Upper lobe of right lung (tissue), 1 donor: ENCODE results near the gene ASPRV1. TPM values are rescaled to one million over a fixed set of nuclear protein-coding genes. Genes with fewer than 3 reads are reported as not detected.

Experiments used
- ATAC-seq: fragments of 200-7000 bp; cut with Tn5 transposase; one replicate; pipeline ENCODE4 v1.9.1; 2020; ENCODE audit warnings: mild to moderate bottlenecking, moderate library complexity
- DNase-seq: peaks from one replicate; pipeline ENCODE4 v3.0.0-alpha.2; 2020
- H3K27ac ChIP-seq: fragments of 200-600 bp; one replicate; pipeline ENCODE4 v1.8.0; 2022
- H3K27me3 ChIP-seq: fragments of 200-600 bp; one replicate; pipeline ENCODE4 v1.8.0; 2022; ENCODE audit warnings: mild to moderate bottlenecking
- H3K36me3 ChIP-seq: fragments of 200-600 bp; one replicate; pipeline ENCODE4 v1.8.0; 2022
- H3K4me1 ChIP-seq: fragments of 200-600 bp; one replicate; pipeline ENCODE4 v1.8.0; 2022
- H3K4me3 ChIP-seq: fragments of 200-600 bp; one replicate; pipeline ENCODE4 v1.8.0; 2022; ENCODE audit warnings: mild to moderate bottlenecking
- H3K9me3 ChIP-seq: fragments of 200-600 bp; one replicate; pipeline ENCODE4 v1.8.0; 2022
- intact Hi-C: fragments of 100-400 bp; cut with DNase I; formaldehyde crosslinking; loops from one replicate; pipeline ENCODE4 v1.11.0; 2022
- total RNA-seq: library from RNA; stranded (reverse); fragmentation: NEBNext Ultra II Directional; extraction: Animal tissue kit (Norgen Biotek cat#: 25700); gene quantifications from one replicate; pipeline ENCODE4 v1.2.1, GENCODE V29; 2021
- TF ChIP-seq, protein P1 (sequence below): fragments of 200-600 bp; IDR thresholded peaks from one replicate; pipeline ENCODE4 v1.8.0; 2022; ENCODE audit warnings: antibody characterized with exemption
- donor health status: DM: no; HTN: yes; CAD: no; lungs with severe emphysema.

Gene ASPRV1
- total RNA-seq, 1 donor from 2014 or later: 2.1 TPM

DNA sequence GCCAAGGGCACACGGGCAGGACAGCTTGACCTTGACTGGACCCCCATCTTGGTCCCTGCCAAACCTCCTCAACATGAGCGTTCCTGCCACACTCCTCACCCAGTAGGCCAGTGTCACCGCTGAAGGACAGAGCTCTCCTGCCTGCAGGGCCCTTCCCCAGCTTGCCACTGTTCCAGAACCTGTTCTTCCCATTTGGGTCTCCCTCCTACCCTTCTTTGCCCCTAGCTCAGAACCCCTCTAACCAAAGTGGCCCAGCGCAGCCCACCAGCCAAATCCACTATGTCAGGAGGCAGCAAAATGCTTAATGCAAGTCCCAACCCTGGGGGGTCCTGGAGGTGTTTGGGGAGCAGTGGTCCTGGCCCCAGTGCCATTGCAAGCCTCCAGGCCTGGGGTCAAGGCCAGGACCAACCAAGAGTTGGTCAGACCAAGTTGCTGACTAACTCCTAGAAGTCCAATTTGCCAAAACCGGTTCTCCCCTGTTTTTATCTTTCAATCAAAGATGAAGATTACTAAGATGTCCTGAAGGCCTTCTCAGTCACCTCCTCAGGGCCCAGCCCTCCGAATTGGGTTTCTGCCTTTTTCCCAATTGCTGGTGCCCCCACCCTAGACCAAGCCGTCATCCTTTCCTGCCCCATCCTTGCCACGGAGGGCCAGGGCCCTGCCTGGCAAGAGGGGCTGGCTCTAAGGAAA is 4.5 kb upstream of the ASPRV1 start:
- no peak for DNase-seq
- no peak overlapping the region for H3K4me3 ChIP-seq
- H3K9me3 ChIP-seq: no peaks in the 10 kb centered on the region
- no peak for ATAC-seq
- H3K36me3 ChIP-seq: no peaks in the 10 kb centered on the region
- no peaks in the 10 kb centered on the region for H3K4me1 ChIP-seq
- intact Hi-C loops: no loop called here
- H3K27ac ChIP-seq: no peak overlapping the region
- TF ChIP-seq, protein P1, sequence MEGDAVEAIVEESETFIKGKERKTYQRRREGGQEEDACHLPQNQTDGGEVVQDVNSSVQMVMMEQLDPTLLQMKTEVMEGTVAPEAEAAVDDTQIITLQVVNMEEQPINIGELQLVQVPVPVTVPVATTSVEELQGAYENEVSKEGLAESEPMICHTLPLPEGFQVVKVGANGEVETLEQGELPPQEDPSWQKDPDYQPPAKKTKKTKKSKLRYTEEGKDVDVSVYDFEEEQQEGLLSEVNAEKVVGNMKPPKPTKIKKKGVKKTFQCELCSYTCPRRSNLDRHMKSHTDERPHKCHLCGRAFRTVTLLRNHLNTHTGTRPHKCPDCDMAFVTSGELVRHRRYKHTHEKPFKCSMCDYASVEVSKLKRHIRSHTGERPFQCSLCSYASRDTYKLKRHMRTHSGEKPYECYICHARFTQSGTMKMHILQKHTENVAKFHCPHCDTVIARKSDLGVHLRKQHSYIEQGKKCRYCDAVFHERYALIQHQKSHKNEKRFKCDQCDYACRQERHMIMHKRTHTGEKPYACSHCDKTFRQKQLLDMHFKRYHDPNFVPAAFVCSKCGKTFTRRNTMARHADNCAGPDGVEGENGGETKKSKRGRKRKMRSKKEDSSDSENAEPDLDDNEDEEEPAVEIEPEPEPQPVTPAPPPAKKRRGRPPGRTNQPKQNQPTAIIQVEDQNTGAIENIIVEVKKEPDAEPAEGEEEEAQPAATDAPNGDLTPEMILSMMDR: no peak
- no peaks in the 10 kb centered on the region for H3K27me3 ChIP-seq

DNA sequence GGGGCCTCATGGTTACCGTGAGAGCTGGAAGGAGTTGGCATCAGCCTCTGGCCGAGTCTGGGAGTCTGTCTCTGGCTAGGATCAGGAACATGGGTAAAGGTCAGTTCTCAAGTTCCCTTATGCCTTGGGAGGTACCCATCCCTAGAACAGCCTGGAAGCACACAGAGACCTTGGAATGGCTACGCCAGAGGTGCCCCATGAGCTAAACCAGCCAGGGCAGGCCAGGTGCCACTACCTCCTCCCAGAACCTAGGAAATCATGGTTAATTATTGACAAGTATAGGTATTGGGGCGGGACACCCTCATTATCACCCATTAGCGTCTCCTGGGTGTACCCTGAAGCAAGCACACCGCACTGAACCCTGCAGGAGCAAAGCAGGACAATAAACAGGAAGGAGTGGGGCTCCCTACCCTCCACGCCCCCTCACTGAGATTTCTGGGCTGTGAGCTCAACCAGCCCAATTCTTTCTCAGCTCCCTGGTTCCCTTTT is 3.0 kb upstream of the ASPRV1 start:
- ATAC-seq: peak; percentile 61
- no peaks in the 10 kb centered on the region for H3K9me3 ChIP-seq

DNA sequence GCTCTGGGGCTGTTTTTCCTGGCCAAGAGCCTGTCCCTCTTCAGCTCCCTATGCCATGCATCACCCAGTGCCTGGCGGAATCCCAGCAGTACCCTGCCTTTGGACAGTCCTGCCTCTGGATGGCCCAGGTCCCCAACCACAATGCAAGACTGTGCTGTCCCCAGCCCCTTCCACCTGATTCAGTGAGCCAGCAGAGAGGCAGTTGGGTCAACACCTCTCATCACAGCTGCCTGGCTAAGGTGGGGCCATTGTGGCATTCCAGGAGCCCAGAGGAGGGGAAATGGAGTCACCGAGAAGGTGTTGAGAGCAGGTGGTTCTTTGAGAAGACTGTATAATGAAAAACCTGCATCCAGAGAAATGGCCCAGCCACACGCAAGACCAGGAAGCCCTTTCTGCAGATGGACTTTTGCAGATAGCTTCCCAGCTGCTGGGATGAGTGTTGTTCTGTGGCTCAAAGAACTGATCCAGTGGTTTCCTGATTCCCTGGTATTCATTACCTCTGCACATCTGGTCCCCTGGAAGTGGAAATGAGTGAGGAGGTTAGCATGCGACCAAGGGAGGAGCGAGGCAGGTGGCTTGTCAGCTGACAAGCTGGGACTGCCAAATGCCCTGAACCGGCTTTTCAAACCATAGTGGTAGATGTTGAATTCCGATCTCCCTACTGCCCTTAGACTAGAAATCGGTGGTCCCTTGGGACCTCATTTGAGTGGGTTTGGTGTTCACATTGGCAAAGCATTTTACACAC is 1.7 kb upstream of the ASPRV1 start:
- Histone ChIP-seq H3K4me3 (no peak overlapping the region), H3K36me3 (no peaks in the 10 kb centered on the region), H3K27ac (no peak overlapping the region), H3K9me3 (no peaks in the 10 kb centered on the region), H3K27me3 (no peaks in the 10 kb centered on the region), H3K4me1 (no peaks in the 10 kb centered on the region)
- ATAC-seq (no peak), DNase-seq (peak; percentile 6)
- intact Hi-C loops: no loop called here
- TF ChIP-seq, protein P1: no peak

More for the DNA sequence above, 3.0 kb upstream of the ASPRV1 start:
- Histone ChIP-seq H3K4me3 (no peak overlapping the region), H3K36me3 (no peaks in the 10 kb centered on the region), H3K4me1 (no peaks in the 10 kb centered on the region), H3K27me3 (no peaks in the 10 kb centered on the region), H3K27ac (no peak overlapping the region)
- intact Hi-C loops: no loop called here
- DNase-seq: peak; percentile 31
- TF ChIP-seq, protein P1: no peak

DNA sequence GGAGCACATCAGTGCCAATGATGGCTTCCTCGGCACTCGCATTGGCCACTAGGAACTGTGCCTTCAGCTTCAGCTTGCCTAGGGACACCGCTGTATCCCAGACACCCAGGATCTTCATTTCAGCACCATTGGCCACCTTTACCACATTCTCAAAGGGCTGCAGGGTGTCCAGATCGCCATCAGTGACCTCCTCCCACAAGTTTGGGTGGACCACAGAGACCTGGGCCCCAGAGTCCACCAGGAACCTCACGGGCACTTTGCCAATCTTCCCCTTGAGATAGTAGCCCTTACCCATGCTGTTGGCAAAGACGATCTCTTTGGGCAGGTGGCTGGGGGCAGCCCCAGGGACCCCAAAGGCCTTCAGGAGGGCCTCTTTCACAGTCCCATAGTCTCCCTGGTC is 610 bp downstream of the ASPRV1 start:
- no peaks in the 10 kb centered on the region for H3K27me3 ChIP-seq
- DNase-seq (peak; percentile 32), ATAC-seq (no peak)
- TF ChIP-seq, protein P1: no peak
- H3K36me3 ChIP-seq: no peaks in the 10 kb centered on the region
- H3K9me3 ChIP-seq: no peaks in the 10 kb centered on the region
- H3K4me3 ChIP-seq: no peak overlapping the region
- intact Hi-C loops: no loop called here
- H3K4me1 ChIP-seq: no peaks in the 10 kb centered on the region
- no peak overlapping the region for H3K27ac ChIP-seq

DNA sequence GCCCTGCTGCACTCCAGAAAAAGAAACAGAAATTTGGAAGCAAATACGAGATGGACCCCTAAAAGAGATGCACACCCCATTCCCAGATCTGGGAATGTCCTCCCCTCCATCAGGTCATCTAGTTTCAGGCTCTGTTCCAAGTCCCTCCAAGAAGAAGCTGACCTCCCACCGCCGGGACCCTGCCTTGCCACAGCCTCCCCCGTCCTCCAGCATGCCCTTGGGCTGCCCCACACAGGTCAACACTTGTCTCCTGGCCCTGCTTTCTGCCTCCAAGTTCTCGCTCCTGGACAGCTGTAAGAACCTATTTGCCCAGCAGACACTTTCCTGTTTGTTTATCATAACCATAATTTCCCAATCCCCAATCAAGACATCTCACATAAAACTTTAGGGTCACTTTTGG is 2.0 kb downstream of the ASPRV1 start:
- H3K27ac ChIP-seq: no peak overlapping the region
- H3K9me3 ChIP-seq: no peaks in the 10 kb centered on the region
- intact Hi-C loops: no loop called here
- no peak for ATAC-seq
- H3K4me3 ChIP-seq: no peak overlapping the region
- H3K36me3 ChIP-seq: no peaks in the 10 kb centered on the region
- DNase-seq: no peak
- H3K27me3 ChIP-seq: no peaks in the 10 kb centered on the region
- TF ChIP-seq, protein P1: no peak
- H3K4me1 ChIP-seq: no peaks in the 10 kb centered on the region
